H1 (cell line): ENCODE results near the gene BBS9.

Source experiments
- EZH2 ChIP-seq: fragments of 200-600 bp; sonication (generic); IDR thresholded peaks from 2 replicates; pipeline ENCODE4 v1.7.1; 2012; ENCODE audit warnings: low read depth, mild to moderate bottlenecking, moderate library complexity, low read length, inconsistent platforms; ENCODE audit not compliant: severe bottlenecking
- FOSL1 ChIP-seq: IDR thresholded peaks from 2 replicates; pipeline ENCODE4 v1.6.1; 2011; ENCODE audit warnings: mild to moderate bottlenecking, low read depth, low read length, moderate library complexity; ENCODE audit not compliant: insufficient read depth
- SP1 ChIP-seq: IDR thresholded peaks from 2 replicates; pipeline ENCODE4 v1.6.1; 2011; ENCODE audit warnings: low read depth, low read length
- TF ChIP-seq, protein P1 (sequence below): IDR thresholded peaks from 2 replicates; pipeline ENCODE4 v1.6.1; 2012; ENCODE audit warnings: inconsistent platforms

GRCh38 chr7:33627741-33628140, 498.4 kb downstream of the BBS9 start:
- TF ChIP-seq FOSL1 (no peak), SP1 (no peak), EZH2 (no peak)
- TF ChIP-seq, protein P1, sequence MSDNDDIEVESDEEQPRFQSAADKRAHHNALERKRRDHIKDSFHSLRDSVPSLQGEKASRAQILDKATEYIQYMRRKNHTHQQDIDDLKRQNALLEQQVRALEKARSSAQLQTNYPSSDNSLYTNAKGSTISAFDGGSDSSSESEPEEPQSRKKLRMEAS: no peak
